Endothelial cell of umbilical vein (primary cell): ENCODE results near the gene MED27. TPM values are rescaled to one million over a fixed set of nuclear protein-coding genes. Genes with fewer than 3 reads are reported as not detected.

ENCODE experiments used
- BruUV-seq: library from RNA; stranded (reverse); fragments of 400-500 nt; replicated peaks from 2 replicates; lab custom pipeline; 2021; lab: Mats Ljungman, UMichigan
- CTCF ChIA-PET: fragments of 300-600, 350-600 bp; sonication (Branson Sonifier 250); formaldehyde crosslinking; loops from one replicate; lab custom pipeline; 2021; ENCODE audit warnings: antibody characterized with exemption, inconsistent platforms; lab: Charles Lee
- POLR2A ChIA-PET: fragments of 300-600, 350-600 bp; sonication (Branson Sonifier 250); formaldehyde crosslinking; loops from one replicate; lab custom pipeline; 2021; ENCODE audit warnings: antibody characterized with exemption, inconsistent platforms; lab: Charles Lee
- DNase-seq: peaks from one replicate; pipeline ENCODE4 v3.0.0-alpha.2; 2011; ENCODE audit warnings: low read depth, low spot score
- FAIRE-seq: peaks from 2 replicates; lab custom pipeline; 2011; peaks lifted over from hg19 to GRCh38; lab: Jason Lieb, UNC
- H2AFZ ChIP-seq: 2 replicates; pipeline ENCODE4 v1.6.0; 2012; ENCODE audit warnings: low read depth, low read length, control low read depth, inconsistent platforms
- H3K27ac ChIP-seq: 2 replicates; pipeline ENCODE4 v1.5.1; 2011; ENCODE audit warnings: low read depth, mild to moderate bottlenecking, control low read depth, low read length, moderate library complexity; ENCODE audit not compliant: insufficient read depth
- H3K27me3 ChIP-seq, 2 experiments: 2 replicates each; pipeline versions ENCODE4 v1.6.0 to v1.6.1; 2011; ENCODE audit warnings: low read length in 2 of 2, mixed read lengths in 1 of 2; ENCODE audit not compliant: control insufficient read depth in 2 of 2, insufficient read depth in 2 of 2
- H3K36me3 ChIP-seq, 2 experiments: 2 replicates in 1 of 2; 3 replicates in 1 of 2; pipeline ENCODE4 v1.5.1; 2011; ENCODE audit warnings: low read length in 2 of 2, mild to moderate bottlenecking in 1 of 2, moderate library complexity in 1 of 2; ENCODE audit not compliant: control insufficient read depth in 2 of 2, insufficient read depth in 2 of 2; ENCODE audit errors: extremely low read depth in 1 of 2
- H3K4me1 ChIP-seq: 3 replicates; pipeline ENCODE4 v1.5.1; 2011; ENCODE audit warnings: mild to moderate bottlenecking, low read length; ENCODE audit not compliant: control insufficient read depth, insufficient read depth; ENCODE audit errors: extremely low read depth
- H3K4me2 ChIP-seq: 2 replicates; pipeline ENCODE4 v1.6.1; 2011; ENCODE audit warnings: low read length, control low read depth, mixed read lengths; ENCODE audit not compliant: insufficient read depth
- H3K4me3 ChIP-seq, 3 experiments: fragments of 200-600 bp in 1 of 3; sonication (generic), shearing (Covaris generic) in 1 of 3; replicated peaks in 1 of 3; 2 replicates each; pipeline ENCODE4 v1.5.1; 2011 to 2016; ENCODE audit warnings: control low read depth in 3 of 3, low read length in 3 of 3, mild to moderate bottlenecking in 2 of 3, inconsistent platforms in 1 of 3, low read depth in 1 of 3, moderate library complexity in 1 of 3; ENCODE audit not compliant: insufficient read depth in 1 of 3
- H3K79me2 ChIP-seq: 2 replicates; pipeline ENCODE4 v1.6.0; 2012; ENCODE audit warnings: low read length, inconsistent platforms; ENCODE audit not compliant: control insufficient read depth, insufficient read depth
- H3K9ac ChIP-seq: replicated peaks from 2 replicates; pipeline ENCODE3; 2011; ENCODE audit warnings: low read length, control low read depth; ENCODE audit not compliant: insufficient read depth; ENCODE audit errors: extremely low read depth
- H3K9me1 ChIP-seq: replicated peaks from 3 replicates; pipeline ENCODE4 v1.6.0; 2011; ENCODE audit warnings: mild to moderate bottlenecking, low read length; ENCODE audit not compliant: control insufficient read depth, insufficient read depth; ENCODE audit errors: extremely low read depth
- H3K9me3 ChIP-seq: replicated peaks from 2 replicates; pipeline ENCODE4 v1.5.1; 2012; ENCODE audit warnings: low read length, inconsistent platforms; ENCODE audit not compliant: control insufficient read depth, insufficient read depth
- H4K20me1 ChIP-seq: replicated peaks from 2 replicates; pipeline ENCODE3; 2011; ENCODE audit warnings: mild to moderate bottlenecking, low read length; ENCODE audit not compliant: control insufficient read depth, insufficient read depth; ENCODE audit errors: extremely low read depth
- EZH2 ChIP-seq: IDR thresholded peaks from 2 replicates; pipeline ENCODE4 v1.6.1; 2012; ENCODE audit warnings: borderline replicate concordance, low read depth, mild to moderate bottlenecking, moderate library complexity, low read length, inconsistent platforms; ENCODE audit not compliant: severe bottlenecking
- FOS ChIP-seq: IDR thresholded peaks from 2 replicates; pipeline ENCODE4 v1.6.1; 2011; ENCODE audit warnings: mild to moderate bottlenecking, low read length, moderate library complexity, borderline replicate concordance; ENCODE audit not compliant: insufficient read depth
- GATA2 ChIP-seq: IDR thresholded peaks from 2 replicates; pipeline ENCODE4 v1.7.0; 2011; ENCODE audit warnings: low read depth, mild to moderate bottlenecking, moderate library complexity, mixed read lengths, low read length; ENCODE audit not compliant: insufficient read length, insufficient read depth
- JUN ChIP-seq: IDR thresholded peaks from 2 replicates; pipeline ENCODE4 v1.6.1; 2011; ENCODE audit warnings: borderline replicate concordance, low read depth; ENCODE audit not compliant: insufficient read length, insufficient read depth
- MYC ChIP-seq: IDR thresholded peaks from one replicate; pipeline ENCODE4 v1.6.1; 2011; ENCODE audit warnings: mild to moderate bottlenecking, low read depth, low read length
- POLR2A ChIP-seq: IDR thresholded peaks from 2 replicates; pipeline ENCODE4 v1.6.1; 2012; ENCODE audit warnings: low read depth, mild to moderate bottlenecking, control low read depth, low read length
- POLR2AphosphoS5 ChIP-seq: IDR thresholded peaks from 2 replicates; pipeline ENCODE4 v1.6.1; 2012; ENCODE audit warnings: low read depth, mild to moderate bottlenecking, control low read depth, low read length, moderate library complexity; ENCODE audit not compliant: insufficient read depth
- dilution Hi-C: fragments of 300-500 bp; cut with MboI; formaldehyde crosslinking; loops from one replicate; pipeline ENCODE4 v1.15.0; 2019; ENCODE audit warnings: low sequenced_read_pairs; ENCODE audit not compliant: extremely low pct_ligation_motif_present
- intact Hi-C: fragments of 100-400 bp; cut with micrococcal nuclease; formaldehyde crosslinking; loops from one replicate; pipeline ENCODE4 v1.10.0; 2022
- polyA plus RNA-seq, 4 experiments: library from polyadenylated mRNA; depleted of rRNA in 3 of 4; stranded (reverse) in 3 of 4; unstranded in 1 of 4; fragments of >200 nt; gene quantifications; 2 replicates each; pipeline versions ENCODE4 v1.2.1 to v1.2.3, GENCODE V29; 2011 to 2012; ENCODE audit warnings: missing spikeins in 1 of 4
- total RNA-seq: library from RNA; stranded (reverse); gene quantifications from 2 replicates; pipeline ENCODE4 v1.2.3, GENCODE V29; 2021
- TF ChIP-seq, protein P1 (sequence below): IDR thresholded peaks from 2 replicates; pipeline ENCODE4 v1.6.1; 2011; ENCODE audit not compliant: insufficient read depth, insufficient read length
- TF ChIP-seq, protein P2 (sequence below), 2 donors: IDR thresholded peaks; 1 replicate in 1 of 2; 2 replicates in 1 of 2; pipeline ENCODE4 v1.5.1; 2011; ENCODE audit warnings: low read length in 2 of 2, mild to moderate bottlenecking in 2 of 2, moderate library complexity in 2 of 2, control low read depth in 1 of 2, inconsistent platforms in 1 of 2, low read depth in 1 of 2; ENCODE audit not compliant: insufficient read depth in 1 of 2; ENCODE audit errors: extremely low read depth in 1 of 2

MED27 gene
- total and polyA plus RNA-seq, 2 donors (not counting 3 experiments of a cell fraction or from before 2014, with no cell fraction given): 27.9 to 47.8 TPM

DNA sequence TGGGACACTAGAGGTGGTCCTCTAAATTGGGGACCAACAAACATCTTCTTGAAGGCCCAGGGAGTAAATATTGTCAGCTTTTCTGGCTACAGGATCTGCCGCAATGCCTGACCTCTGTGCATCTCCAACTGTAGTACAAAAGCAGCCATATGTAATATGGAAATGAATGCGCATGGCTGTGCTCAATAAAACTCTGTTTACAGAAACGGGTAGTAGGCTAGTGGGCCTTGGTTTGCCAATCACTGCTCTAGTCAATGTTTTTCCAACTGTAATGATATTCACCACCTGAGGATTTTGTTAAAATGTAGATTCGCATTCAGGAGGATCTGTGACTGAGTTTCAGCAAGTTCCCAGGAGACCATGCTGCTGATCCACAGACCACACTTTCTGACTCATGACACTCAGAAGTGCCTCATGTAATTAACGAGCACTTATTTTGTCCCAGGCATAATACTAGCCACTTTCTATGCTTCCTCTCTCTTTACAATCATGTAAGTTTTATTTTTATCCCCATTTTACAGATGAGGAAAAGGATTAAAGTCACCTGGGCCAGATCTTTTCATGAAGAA is 96.9 kb downstream of the MED27 start:
- no TSS peak for BruUV-seq
- peaks cover 21% of the 10 kb centered on the region for H3K4me1 ChIP-seq
- intact Hi-C loops: no loop called here
- CTCF ChIA-PET: interaction anchor here (2.7 kb wide), 1 partner anchor 15 kb away, joined by 10 read pairs; no protein-coding TSS in a partner anchor
- POLR2A ChIA-PET: no interaction called here
- H3K36me3 ChIP-seq: no peaks in the 10 kb centered on the region
- H4K20me1 ChIP-seq: no peaks in the 10 kb centered on the region
- no peaks in the 10 kb centered on the region for H3K79me2 ChIP-seq
- no peak for TF ChIP-seq POLR2A
- no peak for TF ChIP-seq GATA2
- TF ChIP-seq MYC: no peak
- TF ChIP-seq, protein P1, sequence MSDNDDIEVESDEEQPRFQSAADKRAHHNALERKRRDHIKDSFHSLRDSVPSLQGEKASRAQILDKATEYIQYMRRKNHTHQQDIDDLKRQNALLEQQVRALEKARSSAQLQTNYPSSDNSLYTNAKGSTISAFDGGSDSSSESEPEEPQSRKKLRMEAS: no peak
- TF ChIP-seq FOS: no peak
- no peak for TF ChIP-seq JUN
- TF ChIP-seq, protein P2, sequence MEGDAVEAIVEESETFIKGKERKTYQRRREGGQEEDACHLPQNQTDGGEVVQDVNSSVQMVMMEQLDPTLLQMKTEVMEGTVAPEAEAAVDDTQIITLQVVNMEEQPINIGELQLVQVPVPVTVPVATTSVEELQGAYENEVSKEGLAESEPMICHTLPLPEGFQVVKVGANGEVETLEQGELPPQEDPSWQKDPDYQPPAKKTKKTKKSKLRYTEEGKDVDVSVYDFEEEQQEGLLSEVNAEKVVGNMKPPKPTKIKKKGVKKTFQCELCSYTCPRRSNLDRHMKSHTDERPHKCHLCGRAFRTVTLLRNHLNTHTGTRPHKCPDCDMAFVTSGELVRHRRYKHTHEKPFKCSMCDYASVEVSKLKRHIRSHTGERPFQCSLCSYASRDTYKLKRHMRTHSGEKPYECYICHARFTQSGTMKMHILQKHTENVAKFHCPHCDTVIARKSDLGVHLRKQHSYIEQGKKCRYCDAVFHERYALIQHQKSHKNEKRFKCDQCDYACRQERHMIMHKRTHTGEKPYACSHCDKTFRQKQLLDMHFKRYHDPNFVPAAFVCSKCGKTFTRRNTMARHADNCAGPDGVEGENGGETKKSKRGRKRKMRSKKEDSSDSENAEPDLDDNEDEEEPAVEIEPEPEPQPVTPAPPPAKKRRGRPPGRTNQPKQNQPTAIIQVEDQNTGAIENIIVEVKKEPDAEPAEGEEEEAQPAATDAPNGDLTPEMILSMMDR (IDR thresholded peaks at IDR 0.05; ENCODE audit: extremely low read depth in 1 of 2, insufficient read depth in 1 of 2, low read depth in 1 of 2, low read length in 2 of 2): no peak
- TF ChIP-seq EZH2: no peak
- no peak for TF ChIP-seq POLR2AphosphoS5
- no peak overlapping the region for H2AFZ ChIP-seq
- H3K4me3 ChIP-seq: no peak overlapping the region
- no peaks in the 10 kb centered on the region for H3K9me3 ChIP-seq
- DNase-seq (no peak), FAIRE-seq (no peak)
- H3K9me1 ChIP-seq: no peaks in the 10 kb centered on the region
- H3K27me3 ChIP-seq: no peaks in the 10 kb centered on the region
- no peak overlapping the region for H3K27ac ChIP-seq
- H3K4me2 ChIP-seq: no peak overlapping the region
- dilution Hi-C loops: no loop called here
- H3K9ac ChIP-seq: no peak overlapping the region
